ENCODE measurements around the gene MT1B.

Gene MT1B

GRCh38 chr16:56651586-56651985, at the start of gene MT1B:
Gene MT1B, plus strand, starts transcription at chr16:56651886. Its CDS starts 68 bp downstream, at chr16:56651954.
- DNase-seq, result no peak

- peak; percentile 18 for DNase-seq
These were observed 48.1 kb upstream of the MT1B start for GRCh38 chr16:56603589-56603988.

GRCh38 chr16:56604966-56605365, 46.7 kb upstream of the MT1B start:
- DNase-seq, result no peak

- no peak for DNase-seq
These were observed 46.2 kb upstream of the MT1B start for GRCh38 chr16:56605475-56605874.

GRCh38 chr16:56606071-56606475, 45.6 kb upstream of the MT1B start:
- DNase-seq, result peak; percentile 9

GRCh38 chr16:56606476-56607108, 45.1 kb upstream of the MT1B start:
- DNase-seq, result no peak

GRCh38 chr16:56607109-56607618, 44.5 kb upstream of the MT1B start:
- no peak for DNase-seq

GRCh38 chr16:56607675-56608042, 44.0 kb upstream of the MT1B start:
- no peak for DNase-seq

- DNase-seq, result peak; percentile 91
These were observed 43.4 kb upstream of the MT1B start, which contains the start of gene MT2A for GRCh38 chr16:56608043-56608875. Gene MT2A, plus strand, starts transcription at chr16:56608584. Its CDS starts 72 bp downstream, at chr16:56608656.

GRCh38 chr16:56608876-56609462, 42.7 kb upstream of the MT1B start:
- no peak for DNase-seq

GRCh38 chr16:56609463-56609921, 42.2 kb upstream of the MT1B start:
- peak; percentile 82 for DNase-seq

GRCh38 chr16:56610017-56610608, 41.6 kb upstream of the MT1B start:
- DNase-seq, result peak; percentile 85

- no peak for DNase-seq
These were observed 41.0 kb upstream of the MT1B start for GRCh38 chr16:56610609-56611111.

- DNase-seq, result no peak
These were observed 40.3 kb upstream of the MT1B start for GRCh38 chr16:56611281-56611833.

GRCh38 chr16:56613706-56614105, 38.0 kb upstream of the MT1B start:
- DNase-seq, result no peak

GRCh38 chr16:56614549-56614991, 37.1 kb upstream of the MT1B start:
- peak; percentile 39 for DNase-seq

- no peak for DNase-seq
These were observed 36.3 kb upstream of the MT1B start for GRCh38 chr16:56615353-56615752.

GRCh38 chr16:56616608-56617211, 35.0 kb upstream of the MT1B start:
- DNase-seq, result no peak

- no peak for DNase-seq
These were observed 34.2 kb upstream of the MT1B start for GRCh38 chr16:56617212-56618085.

GRCh38 chr16:56618138-56618537, 33.5 kb upstream of the MT1B start:
- DNase-seq, result no peak

- DNase-seq, result no peak
These were observed 31.3 kb upstream of the MT1B start for GRCh38 chr16:56620339-56620897.

Measured in stimulated activated CD4-positive, alpha-beta T cell treated with anti-CD3 and anti-CD28 coated beads, Interleukin-4, amount 100 ng/mL, for 24 hours (primary cell).